Stimulated activated CD4-positive, alpha-beta T cell treated with anti-CD3 and anti-CD28 coated beads, TNF-alpha, amount 100 ng/mL, for 1 hour (primary cell): ENCODE data around the gene MATN1.

Source experiments
- DNase-seq, 3 donors: peaks; one replicate each; pipeline ENCODE4 v3.0.0-alpha.2; 2020; ENCODE audit warnings: low read depth in 3 of 3, low spot score in 1 of 3

The MATN1 gene

GRCh38 chr1:30732277-30732996 is 9.1 kb upstream of the MATN1 start:
- no peak for DNase-seq

- DNase-seq, result no peak
These were observed 8.5 kb upstream of the MATN1 start for GRCh38 chr1:30731806-30732276.

- no peak for DNase-seq
These were observed 7.9 kb upstream of the MATN1 start for GRCh38 chr1:30731109-30731805.

- no peak for DNase-seq
These were observed 7.1 kb upstream of the MATN1 start for GRCh38 chr1:30730346-30731108.

GRCh38 chr1:30729901-30730300 is 6.5 kb upstream of the MATN1 start:
- no peak for DNase-seq

GRCh38 chr1:30728832-30729638 is 5.7 kb upstream of the MATN1 start:
- DNase-seq, result no peak

GRCh38 chr1:30728340-30728739 is 5.0 kb upstream of the MATN1 start:
- no peak for DNase-seq

- DNase-seq, result no peak
These were observed 4.4 kb upstream of the MATN1 start for GRCh38 chr1:30727824-30728223.

GRCh38 chr1:30726773-30727684 is 3.6 kb upstream of the MATN1 start:
- no peak for DNase-seq

GRCh38 chr1:30726236-30726635 is 2.9 kb upstream of the MATN1 start:
- DNase-seq, result no peak

- DNase-seq, result no peak
These were observed 2.2 kb upstream of the MATN1 start for GRCh38 chr1:30725450-30726095.

GRCh38 chr1:30724655-30725421 is 1.5 kb upstream of the MATN1 start:
- no peak for DNase-seq

- no peak for DNase-seq
These were observed 790 bp upstream of the MATN1 start for GRCh38 chr1:30724175-30724574.

- no peak for DNase-seq
These were observed 1.4 kb downstream of the MATN1 start for GRCh38 chr1:30721812-30722537.

GRCh38 chr1:30721341-30721793 is 2.0 kb downstream of the MATN1 start:
- no peak for DNase-seq

- DNase-seq, result no peak
These were observed 2.8 kb downstream of the MATN1 start for GRCh38 chr1:30720271-30721223.
